Measurements from ENCODE around the gene TMEM225B. TPM values are rescaled to one million over a fixed set of nuclear protein-coding genes. Genes with fewer than 3 reads are reported as not detected.
"Not testable (repeated sequence)": the region's sequence is repeated elsewhere in the genome, so short reads cannot be mapped to it uniquely, and the experiment has no call there.

Gene TMEM225B, protein sequence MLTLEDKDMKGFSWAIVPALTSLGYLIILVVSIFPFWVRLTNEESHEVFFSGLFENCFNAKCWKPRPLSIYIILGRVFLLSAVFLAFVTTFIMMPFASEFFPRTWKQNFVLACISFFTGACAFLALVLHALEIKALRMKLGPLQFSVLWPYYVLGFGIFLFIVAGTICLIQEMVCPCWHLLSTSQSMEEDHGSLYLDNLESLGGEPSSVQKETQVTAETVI
- 1 to 10 TPM; 1.5 to 2.7 (median 2.0) TPM for polyA plus RNA-seq (ENCODE audit: insufficient read length in 3 of 3)
- long read RNA-seq, donor 1 = 0 reads
- long read RNA-seq, donor 2 = 0 reads
- long read RNA-seq, donor 3 = 0 reads
- long read RNA-seq, donor 4 = 0 reads
- long read RNA-seq, donor 5 = 0 reads
- long read RNA-seq, donor 6 = 0 reads
- long read RNA-seq, donor 7 = 0 reads
- long read RNA-seq, donor 8 = 0 reads
- long read RNA-seq, donor 9 = 0 reads
- long read RNA-seq, donor 10 = 0 reads
- long read RNA-seq, donor 11 = 0 reads
- long read RNA-seq, donor 12 = 0 reads
- long read RNA-seq, donor 13 = 0 reads
- long read RNA-seq, donor 14 = 0 reads
- long read RNA-seq, donor 15 = 0 reads
- long read RNA-seq, donor 16 = 0 reads

GRCh38 chr7:99597762-99598501 lies at the start of gene TMEM225B:
Gene TMEM225B, plus strand, starts transcription at chr7:99598267. Its CDS starts 6,122 bp downstream, at chr7:99604389.
- DNase-seq (ENCODE audit: extremely low read depth in 1 of 11, low read depth in 9 of 11, low spot score in 4 of 11) = no peak

DNA sequence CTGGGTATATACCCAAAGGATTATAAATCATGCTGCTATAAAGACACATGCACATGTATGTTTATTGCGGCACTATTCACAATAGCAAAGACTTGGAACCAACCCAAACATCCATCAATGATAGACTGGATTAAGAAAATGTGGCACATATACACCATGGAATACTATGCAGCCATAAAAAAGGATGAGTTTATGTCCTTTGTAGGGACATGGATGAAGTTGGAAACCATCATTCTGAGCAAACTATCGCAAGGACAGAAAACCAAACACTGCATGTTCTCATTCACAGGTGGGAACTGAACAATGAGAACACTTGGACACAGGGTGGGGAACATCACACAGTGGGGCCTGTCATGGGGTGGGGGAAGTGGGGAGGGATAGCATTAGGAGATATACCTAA lies 48.5 kb upstream of the TMEM225B start:
- DNase-seq (ENCODE audit: extremely low read depth in 1 of 11, low read depth in 9 of 11, low spot score in 4 of 11) = not testable (repeated sequence)

GRCh38 chr7:99551334-99551733 lies 46.7 kb upstream of the TMEM225B start:
- DNase-seq (ENCODE audit: extremely low read depth in 1 of 11, low read depth in 9 of 11, low spot score in 4 of 11) = peak in 1 of 11 donors; percentile 5

DNA sequence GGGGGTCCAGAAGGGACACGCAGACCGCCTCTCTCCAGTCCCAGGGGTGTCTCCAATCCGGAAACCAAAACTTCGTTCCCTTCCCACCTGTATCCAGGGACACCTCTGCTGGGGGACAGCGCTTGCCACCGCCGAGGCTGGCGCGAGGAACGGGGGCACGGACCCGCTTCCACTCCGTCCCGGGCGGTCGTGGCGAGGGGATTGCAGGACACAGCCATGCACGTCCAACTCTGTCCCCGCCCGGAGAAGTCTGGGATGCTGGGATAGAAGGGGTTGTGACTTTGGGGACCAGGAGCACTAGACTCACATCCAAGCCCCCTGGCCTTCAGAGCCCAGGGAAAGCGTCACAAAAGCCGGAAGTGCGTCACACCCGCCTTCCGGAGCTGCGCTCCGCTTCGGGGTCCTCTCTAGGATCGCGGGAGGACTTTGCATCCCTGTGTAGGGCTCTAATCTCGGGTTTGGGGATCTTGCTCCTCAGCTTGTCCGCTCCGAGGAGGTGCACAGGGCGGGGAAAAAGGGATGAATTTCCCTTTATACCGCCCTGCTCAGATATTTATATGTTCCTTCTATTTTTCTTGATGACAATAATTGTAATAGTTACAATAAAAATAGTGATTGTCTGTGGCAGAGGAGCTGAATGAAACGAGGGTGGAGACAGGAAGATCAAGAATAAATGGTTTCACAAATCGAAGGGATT lies 46.2 kb upstream of the TMEM225B start, which contains the start of gene FAM200A:
Gene FAM200A (minus strand): TSS at position 348 of the 697 bp plus-strand sequence. CDS start 3,707 bp downstream, outside the sequence.
- DNase-seq (ENCODE audit: extremely low read depth in 1 of 11, low read depth in 9 of 11, low spot score in 4 of 11) = peak; percentile 87 to 96 (median 92)

GRCh38 chr7:99553039-99553438 lies 45.0 kb upstream of the TMEM225B start:
- no peak for DNase-seq (ENCODE audit: extremely low read depth in 1 of 11, low read depth in 9 of 11, low spot score in 4 of 11)

DNA sequence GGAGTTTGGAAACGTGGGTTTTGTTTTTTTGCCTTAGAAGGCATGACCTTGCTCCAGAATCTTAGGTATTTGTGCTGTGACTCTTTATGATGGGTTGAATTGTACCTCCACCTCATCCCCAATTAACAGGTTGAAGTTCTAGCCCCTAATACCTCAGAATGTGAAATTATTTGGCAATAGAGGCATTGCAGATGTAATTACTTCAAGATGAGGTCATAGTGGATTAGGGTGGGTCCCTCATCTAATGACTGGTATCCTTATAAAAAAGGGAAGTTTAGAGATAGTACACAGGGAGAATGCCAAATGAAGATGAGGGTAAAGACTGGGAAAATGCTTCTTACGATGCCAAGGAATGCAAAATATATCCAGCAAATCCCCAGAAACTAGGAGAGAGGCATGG lies 43.1 kb upstream of the TMEM225B start:
- DNase-seq (ENCODE audit: extremely low read depth in 1 of 11, low read depth in 9 of 11, low spot score in 4 of 11) = no peak

- no peak for DNase-seq (ENCODE audit: extremely low read depth in 1 of 11, low read depth in 9 of 11, low spot score in 4 of 11)
Measured at GRCh38 chr7:99557196-99557607, 40.9 kb upstream of the TMEM225B start.

DNA sequence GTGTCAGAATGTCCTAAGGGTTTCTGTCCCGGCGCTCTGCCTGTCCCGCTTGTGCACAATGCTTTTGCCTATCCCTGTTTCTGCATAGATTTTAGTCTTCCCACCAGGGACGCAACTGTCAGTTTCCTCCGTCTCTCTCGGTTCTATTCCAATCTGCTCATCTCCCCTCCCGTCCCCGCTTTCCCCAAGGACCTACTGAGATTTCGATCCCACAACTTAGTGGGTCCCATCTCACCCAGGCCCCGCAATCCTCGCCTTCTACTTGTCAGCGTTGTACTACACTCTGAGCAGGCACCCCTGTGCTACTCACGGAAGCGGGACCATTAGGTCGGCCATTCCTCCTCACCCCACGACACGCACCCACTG lies 40.1 kb upstream of the TMEM225B start:
- DNase-seq (ENCODE audit: extremely low read depth in 1 of 11, low read depth in 9 of 11, low spot score in 4 of 11) = peak in 1 of 11 donors; percentile 4

DNA sequence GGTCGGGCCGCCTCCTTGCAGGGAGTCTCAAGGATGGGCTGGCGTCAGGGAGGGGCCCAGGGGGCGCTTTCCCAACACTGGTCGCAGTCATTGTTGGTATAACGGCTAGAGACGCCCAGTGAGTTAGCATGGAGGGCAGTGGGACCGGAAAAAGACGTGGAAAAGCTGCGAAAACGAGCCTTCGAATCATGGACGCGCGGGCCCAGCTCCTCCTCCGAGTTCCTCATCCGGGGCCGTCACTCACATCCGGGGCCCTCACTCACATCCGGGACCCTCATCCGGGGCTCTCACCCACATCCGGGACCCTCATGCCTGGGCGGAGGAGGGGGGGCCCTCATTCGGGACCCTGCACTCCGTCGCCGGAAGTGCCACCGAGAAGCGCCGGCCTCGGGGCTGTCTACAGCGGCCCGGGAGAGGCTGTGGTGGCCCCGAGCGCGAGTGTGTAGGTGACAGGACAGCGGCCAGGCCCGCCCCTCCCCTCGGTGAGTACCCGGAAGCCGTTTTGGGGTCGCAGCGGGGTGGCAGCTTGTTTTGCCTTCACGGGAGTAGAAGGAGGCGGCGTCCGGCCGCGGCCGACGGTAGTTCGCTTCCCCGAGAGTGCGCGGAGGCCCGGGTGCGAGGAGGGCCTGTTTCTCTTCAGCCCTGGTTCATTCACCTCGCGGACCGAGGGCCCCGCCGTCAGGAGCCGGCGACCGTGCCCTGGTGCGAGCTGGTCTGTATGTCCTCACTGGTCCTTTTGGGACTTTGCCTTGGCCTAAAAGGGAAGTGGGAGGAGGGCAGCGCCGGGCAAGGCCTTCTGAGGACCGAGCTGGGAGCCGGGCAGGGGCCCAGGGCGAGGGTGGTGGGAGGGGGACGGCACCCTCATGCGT lies 39.5 kb upstream of the TMEM225B start, which contains the start of gene ZNF655:
Gene ZNF655 (plus strand): TSS at position 337 of the 869 bp plus-strand sequence. CDS start 1,918 bp downstream, outside the sequence.
- peak in 10 of 11 donors; percentile 81 to 94 (median 90) for DNase-seq (ENCODE audit: extremely low read depth in 1 of 11, low read depth in 9 of 11, low spot score in 4 of 11)

- peak in 2 of 11 donors; percentile 14 to 30 for DNase-seq (ENCODE audit: extremely low read depth in 1 of 11, low read depth in 9 of 11, low spot score in 4 of 11)
Measured at GRCh38 chr7:99559175-99559915, 38.7 kb upstream of the TMEM225B start.

- DNase-seq (ENCODE audit: extremely low read depth in 1 of 11, low read depth in 9 of 11, low spot score in 4 of 11) = no peak
Measured at GRCh38 chr7:99560834-99561736, 37.0 kb upstream of the TMEM225B start.

DNA sequence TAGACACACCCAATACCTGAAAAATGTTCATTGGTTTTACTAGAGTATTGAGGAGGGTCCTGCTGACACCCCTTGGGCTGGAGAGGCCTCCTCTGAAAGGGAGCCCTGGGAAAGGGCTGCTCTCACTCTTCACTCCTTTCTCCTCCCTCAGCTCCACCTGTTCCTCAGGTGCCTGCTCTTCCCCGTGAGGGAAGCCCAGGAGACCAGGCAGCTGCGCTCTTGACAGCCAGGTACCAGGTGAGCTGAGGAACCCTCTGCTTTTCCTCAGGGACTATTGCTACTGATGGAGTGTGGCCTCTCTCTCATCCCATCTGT lies 36.4 kb upstream of the TMEM225B start:
- DNase-seq (ENCODE audit: extremely low read depth in 1 of 11, low read depth in 9 of 11, low spot score in 4 of 11) = no peak

DNA sequence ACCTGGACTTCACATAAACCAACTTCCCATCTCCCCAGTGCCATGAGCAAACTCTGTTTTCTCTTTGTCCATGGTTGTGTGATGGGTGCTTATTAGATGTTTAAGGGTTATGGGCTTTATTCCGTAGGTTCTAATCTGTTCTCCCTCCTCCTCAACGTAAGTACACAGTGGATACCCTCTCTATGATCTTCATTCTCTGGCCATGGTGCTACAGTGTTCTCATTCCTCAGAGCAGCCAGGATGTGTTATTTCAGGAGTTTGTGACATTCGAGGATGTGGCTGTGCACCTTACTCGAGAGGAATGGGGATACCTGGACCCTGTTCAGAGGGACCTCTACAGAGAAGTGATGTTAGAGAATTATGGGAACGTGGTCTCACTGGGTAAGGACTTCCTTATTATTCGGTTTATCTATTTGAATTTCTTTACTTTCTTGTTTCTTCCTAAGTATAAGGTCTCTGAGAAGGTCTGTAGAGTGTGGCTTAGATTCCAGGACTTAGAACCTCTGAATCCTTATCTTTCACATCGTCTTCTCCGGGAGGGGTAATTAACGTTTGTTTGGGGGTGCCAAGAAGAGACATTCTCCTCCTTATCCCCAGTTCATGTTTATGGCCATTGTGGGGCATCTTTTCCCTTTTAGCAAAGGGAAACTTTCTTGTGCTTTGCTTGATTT lies 35.8 kb upstream of the TMEM225B start:
- no peak for DNase-seq (ENCODE audit: extremely low read depth in 1 of 11, low read depth in 9 of 11, low spot score in 4 of 11)

GRCh38 chr7:99562832-99563231 lies 35.2 kb upstream of the TMEM225B start:
- DNase-seq (ENCODE audit: extremely low read depth in 1 of 11, low read depth in 9 of 11, low spot score in 4 of 11) = no peak

DNA sequence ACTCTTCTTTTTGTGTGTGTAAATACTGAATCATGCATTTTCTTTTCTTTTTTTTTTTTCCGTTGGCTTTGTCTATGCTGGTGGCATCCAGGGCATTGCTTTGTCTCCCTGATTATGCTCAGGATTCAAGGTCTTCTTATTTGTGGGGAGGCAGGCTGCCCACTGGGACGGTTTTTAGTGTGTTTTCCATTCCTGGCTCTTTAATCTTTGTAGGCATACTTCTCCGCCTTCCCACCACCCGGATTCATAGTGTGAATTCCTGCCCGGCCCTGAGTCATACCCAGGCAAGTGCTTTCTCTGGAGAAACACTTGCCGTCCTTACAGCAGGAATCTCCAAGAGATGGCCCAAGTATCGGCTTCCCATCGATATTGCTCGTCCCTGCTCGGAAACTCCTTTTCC lies 34.4 kb upstream of the TMEM225B start:
- no peak for DNase-seq (ENCODE audit: extremely low read depth in 1 of 11, low read depth in 9 of 11, low spot score in 4 of 11)

DNA sequence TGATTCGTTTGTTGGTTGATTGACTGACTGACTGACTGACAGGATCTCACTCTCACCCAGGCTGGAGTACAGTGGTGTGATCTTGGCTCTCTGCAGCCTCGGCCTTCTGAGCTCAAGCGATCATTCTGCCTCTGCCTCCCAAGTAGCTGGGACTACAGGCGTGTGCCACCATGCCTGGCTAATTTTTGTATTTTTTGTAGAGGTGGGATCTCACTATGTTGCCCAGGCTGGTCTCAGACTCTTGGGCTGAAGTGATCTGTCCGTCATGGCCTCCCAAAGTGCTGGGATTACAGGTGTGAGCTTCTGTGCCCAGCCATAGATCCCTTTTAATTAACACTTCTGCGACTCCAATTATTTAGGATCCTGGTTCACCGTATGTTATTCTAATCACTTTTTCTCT lies 29.3 kb upstream of the TMEM225B start:
- not testable (repeated sequence) for DNase-seq (ENCODE audit: extremely low read depth in 1 of 11, low read depth in 9 of 11, low spot score in 4 of 11)
